ENCODE measurements around the gene ZMYND10. TPM values are rescaled to one million over a fixed set of nuclear protein-coding genes. Genes with fewer than 3 reads are reported as not detected.

The ZMYND10 gene
- total and polyA plus RNA-seq, 2 experiments from 2014 or later = 0.29 to 0.31 TPM

- TF ChIP-seq, protein P1, sequence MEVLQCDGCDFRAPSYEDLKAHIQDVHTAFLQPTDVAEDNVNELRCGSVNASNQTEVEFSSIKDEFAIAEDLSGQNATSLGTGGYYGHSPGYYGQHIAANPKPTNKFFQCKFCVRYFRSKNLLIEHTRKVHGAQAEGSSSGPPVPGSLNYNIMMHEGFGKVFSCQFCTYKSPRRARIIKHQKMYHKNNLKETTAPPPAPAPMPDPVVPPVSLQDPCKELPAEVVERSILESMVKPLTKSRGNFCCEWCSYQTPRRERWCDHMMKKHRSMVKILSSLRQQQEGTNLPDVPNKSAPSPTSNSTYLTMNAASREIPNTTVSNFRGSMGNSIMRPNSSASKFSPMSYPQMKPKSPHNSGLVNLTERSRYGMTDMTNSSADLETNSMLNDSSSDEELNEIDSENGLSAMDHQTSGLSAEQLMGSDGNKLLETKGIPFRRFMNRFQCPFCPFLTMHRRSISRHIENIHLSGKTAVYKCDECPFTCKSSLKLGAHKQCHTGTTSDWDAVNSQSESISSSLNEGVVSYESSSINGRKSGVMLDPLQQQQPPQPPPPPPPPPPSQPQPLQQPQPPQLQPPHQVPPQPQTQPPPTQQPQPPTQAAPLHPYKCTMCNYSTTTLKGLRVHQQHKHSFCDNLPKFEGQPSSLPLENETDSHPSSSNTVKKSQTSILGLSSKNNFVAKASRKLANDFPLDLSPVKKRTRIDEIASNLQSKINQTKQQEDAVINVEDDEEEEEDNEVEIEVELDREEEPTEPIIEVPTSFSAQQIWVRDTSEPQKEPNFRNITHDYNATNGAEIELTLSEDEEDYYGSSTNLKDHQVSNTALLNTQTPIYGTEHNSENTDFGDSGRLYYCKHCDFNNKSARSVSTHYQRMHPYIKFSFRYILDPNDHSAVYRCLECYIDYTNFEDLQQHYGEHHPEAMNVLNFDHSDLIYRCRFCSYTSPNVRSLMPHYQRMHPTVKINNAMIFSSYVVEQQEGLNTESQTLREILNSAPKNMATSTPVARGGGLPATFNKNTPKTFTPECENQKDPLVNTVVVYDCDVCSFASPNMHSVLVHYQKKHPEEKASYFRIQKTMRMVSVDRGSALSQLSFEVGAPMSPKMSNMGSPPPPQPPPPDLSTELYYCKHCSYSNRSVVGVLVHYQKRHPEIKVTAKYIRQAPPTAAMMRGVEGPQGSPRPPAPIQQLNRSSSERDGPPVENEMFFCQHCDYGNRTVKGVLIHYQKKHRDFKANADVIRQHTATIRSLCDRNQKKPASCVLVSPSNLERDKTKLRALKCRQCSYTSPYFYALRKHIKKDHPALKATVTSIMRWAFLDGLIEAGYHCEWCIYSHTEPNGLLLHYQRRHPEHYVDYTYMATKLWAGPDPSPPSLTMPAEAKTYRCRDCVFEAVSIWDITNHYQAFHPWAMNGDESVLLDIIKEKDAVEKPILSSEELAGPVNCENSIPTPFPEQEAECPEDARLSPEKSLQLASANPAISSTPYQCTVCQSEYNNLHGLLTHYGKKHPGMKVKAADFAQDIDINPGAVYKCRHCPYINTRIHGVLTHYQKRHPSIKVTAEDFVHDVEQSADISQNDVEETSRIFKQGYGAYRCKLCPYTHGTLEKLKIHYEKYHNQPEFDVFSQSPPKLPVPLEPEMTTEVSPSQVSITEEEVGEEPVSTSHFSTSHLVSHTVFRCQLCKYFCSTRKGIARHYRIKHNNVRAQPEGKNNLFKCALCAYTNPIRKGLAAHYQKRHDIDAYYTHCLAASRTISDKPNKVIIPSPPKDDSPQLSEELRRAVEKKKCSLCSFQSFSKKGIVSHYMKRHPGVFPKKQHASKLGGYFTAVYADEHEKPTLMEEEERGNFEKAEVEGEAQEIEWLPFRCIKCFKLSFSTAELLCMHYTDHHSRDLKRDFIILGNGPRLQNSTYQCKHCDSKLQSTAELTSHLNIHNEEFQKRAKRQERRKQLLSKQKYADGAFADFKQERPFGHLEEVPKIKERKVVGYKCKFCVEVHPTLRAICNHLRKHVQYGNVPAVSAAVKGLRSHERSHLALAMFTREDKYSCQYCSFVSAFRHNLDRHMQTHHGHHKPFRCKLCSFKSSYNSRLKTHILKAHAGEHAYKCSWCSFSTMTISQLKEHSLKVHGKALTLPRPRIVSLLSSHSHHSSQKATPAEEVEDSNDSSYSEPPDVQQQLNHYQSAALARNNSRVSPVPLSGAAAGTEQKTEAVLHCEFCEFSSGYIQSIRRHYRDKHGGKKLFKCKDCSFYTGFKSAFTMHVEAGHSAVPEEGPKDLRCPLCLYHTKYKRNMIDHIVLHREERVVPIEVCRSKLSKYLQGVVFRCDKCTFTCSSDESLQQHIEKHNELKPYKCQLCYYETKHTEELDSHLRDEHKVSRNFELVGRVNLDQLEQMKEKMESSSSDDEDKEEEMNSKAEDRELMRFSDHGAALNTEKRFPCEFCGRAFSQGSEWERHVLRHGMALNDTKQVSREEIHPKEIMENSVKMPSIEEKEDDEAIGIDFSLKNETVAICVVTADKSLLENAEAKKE (CRISPR knock-in tag; IDR thresholded peaks at IDR 0.05) = no peak
- no peak for TF ChIP-seq EZH2 (IDR thresholded peaks at IDR 0.05; ENCODE audit: low read depth, unreplicated experiment)
- TF ChIP-seq, protein P2, sequence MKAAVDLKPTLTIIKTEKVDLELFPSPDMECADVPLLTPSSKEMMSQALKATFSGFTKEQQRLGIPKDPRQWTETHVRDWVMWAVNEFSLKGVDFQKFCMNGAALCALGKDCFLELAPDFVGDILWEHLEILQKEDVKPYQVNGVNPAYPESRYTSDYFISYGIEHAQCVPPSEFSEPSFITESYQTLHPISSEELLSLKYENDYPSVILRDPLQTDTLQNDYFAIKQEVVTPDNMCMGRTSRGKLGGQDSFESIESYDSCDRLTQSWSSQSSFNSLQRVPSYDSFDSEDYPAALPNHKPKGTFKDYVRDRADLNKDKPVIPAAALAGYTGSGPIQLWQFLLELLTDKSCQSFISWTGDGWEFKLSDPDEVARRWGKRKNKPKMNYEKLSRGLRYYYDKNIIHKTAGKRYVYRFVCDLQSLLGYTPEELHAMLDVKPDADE (IDR thresholded peaks at IDR 0.05) = no peak
- TF ChIP-seq ZNF114 (CRISPR knock-in tag; IDR thresholded peaks at IDR 0.05) = no peak
- TF ChIP-seq, protein P3, sequence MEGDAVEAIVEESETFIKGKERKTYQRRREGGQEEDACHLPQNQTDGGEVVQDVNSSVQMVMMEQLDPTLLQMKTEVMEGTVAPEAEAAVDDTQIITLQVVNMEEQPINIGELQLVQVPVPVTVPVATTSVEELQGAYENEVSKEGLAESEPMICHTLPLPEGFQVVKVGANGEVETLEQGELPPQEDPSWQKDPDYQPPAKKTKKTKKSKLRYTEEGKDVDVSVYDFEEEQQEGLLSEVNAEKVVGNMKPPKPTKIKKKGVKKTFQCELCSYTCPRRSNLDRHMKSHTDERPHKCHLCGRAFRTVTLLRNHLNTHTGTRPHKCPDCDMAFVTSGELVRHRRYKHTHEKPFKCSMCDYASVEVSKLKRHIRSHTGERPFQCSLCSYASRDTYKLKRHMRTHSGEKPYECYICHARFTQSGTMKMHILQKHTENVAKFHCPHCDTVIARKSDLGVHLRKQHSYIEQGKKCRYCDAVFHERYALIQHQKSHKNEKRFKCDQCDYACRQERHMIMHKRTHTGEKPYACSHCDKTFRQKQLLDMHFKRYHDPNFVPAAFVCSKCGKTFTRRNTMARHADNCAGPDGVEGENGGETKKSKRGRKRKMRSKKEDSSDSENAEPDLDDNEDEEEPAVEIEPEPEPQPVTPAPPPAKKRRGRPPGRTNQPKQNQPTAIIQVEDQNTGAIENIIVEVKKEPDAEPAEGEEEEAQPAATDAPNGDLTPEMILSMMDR (conservative IDR thresholded peaks at IDR 0.05; ENCODE audit: low read depth in 2 of 2) = no peak
These were observed 35.0 kb upstream of the ZMYND10 start (continued) for GRCh38 chr3:50380405-50381085.

Data from GM23338 (cell line).